IPS DF 4.7 (cell line): ENCODE results near the gene MYBPC2.

ENCODE experiments used
- DNase-seq: peaks from one replicate; pipeline ENCODE4 v3.0.0-alpha.2; 2013; ENCODE audit warnings: low spot score; ENCODE audit errors: extremely low read depth

The MYBPC2 gene

GRCh38 chr19:50515168-50515561, 82.5 kb downstream of the MYBPC2 start:
- no peak for DNase-seq
